Activated CD4-positive, alpha-beta T cell treated with anti-CD3 and anti-CD28 coated beads for 1 hour (primary cell): ENCODE data around the gene PSRC1.

Experiments
- DNase-seq: peaks from one replicate; pipeline ENCODE4 v3.0.0-alpha.2; 2020

PSRC1 gene

GRCh38 chr1:109256971-109257681, 25.8 kb downstream of the PSRC1 start:
- no peak for DNase-seq

- DNase-seq = no peak
These were observed 26.9 kb downstream of the PSRC1 start for GRCh38 chr1:109256085-109256484.

- no peak for DNase-seq
These were observed 27.3 kb downstream of the PSRC1 start for GRCh38 chr1:109255678-109256077.

- no peak for DNase-seq
These were observed 27.8 kb downstream of the PSRC1 start for GRCh38 chr1:109255097-109255651.

- DNase-seq = no peak
These were observed 28.3 kb downstream of the PSRC1 start for GRCh38 chr1:109254621-109255096.

- DNase-seq = no peak
These were observed 28.9 kb downstream of the PSRC1 start for GRCh38 chr1:109253803-109254620.

- no peak for DNase-seq
These were observed 29.8 kb downstream of the PSRC1 start for GRCh38 chr1:109252893-109253802.

- DNase-seq = no peak
These were observed 30.6 kb downstream of the PSRC1 start for GRCh38 chr1:109252167-109252892.

GRCh38 chr1:109251277-109252166, 31.4 kb downstream of the PSRC1 start:
- DNase-seq = no peak

- no peak for DNase-seq
These were observed 32.3 kb downstream of the PSRC1 start for GRCh38 chr1:109250454-109251276.

- DNase-seq = no peak
These were observed 33.1 kb downstream of the PSRC1 start for GRCh38 chr1:109249654-109250401.

- DNase-seq = peak; percentile 35
These were observed 33.9 kb downstream of the PSRC1 start, which contains the start of gene CELSR2 for GRCh38 chr1:109248797-109249629. Gene CELSR2 (plus strand): TSS chr1:109249539. CDS start chr1:109250080, 541 bp downstream.

GRCh38 chr1:109248444-109248796, 34.5 kb downstream of the PSRC1 start:
- DNase-seq = no peak

- DNase-seq = no peak
These were observed 35.3 kb downstream of the PSRC1 start for GRCh38 chr1:109247401-109248365.

GRCh38 chr1:109246141-109246551, 36.8 kb downstream of the PSRC1 start:
- no peak for DNase-seq

- no peak for DNase-seq
These were observed 38.9 kb downstream of the PSRC1 start for GRCh38 chr1:109243860-109244552.
